Measurements from ENCODE around the gene FAM98A. TPM values are rescaled to one million over a fixed set of nuclear protein-coding genes. Genes with fewer than 3 reads are reported as not detected.

Gene FAM98A
- total RNA-seq, 1 experiment from 2014 or later: 8.9 TPM

- no peak for DNase-seq (ENCODE audit: low spot score)
- in situ Hi-C loops (cut with HindIII; ENCODE audit: low sequenced_read_pairs): no loop called here
Observed at GRCh38 chr2:33599943-33600192, 769 bp upstream of the FAM98A start.

GRCh38 chr2:33598561-33599174 lies 431 bp downstream of the FAM98A start:
- in situ Hi-C loops (cut with HindIII; ENCODE audit: low sequenced_read_pairs): no loop called here
- DNase-seq (ENCODE audit: low spot score): peak; percentile 44

DNA sequence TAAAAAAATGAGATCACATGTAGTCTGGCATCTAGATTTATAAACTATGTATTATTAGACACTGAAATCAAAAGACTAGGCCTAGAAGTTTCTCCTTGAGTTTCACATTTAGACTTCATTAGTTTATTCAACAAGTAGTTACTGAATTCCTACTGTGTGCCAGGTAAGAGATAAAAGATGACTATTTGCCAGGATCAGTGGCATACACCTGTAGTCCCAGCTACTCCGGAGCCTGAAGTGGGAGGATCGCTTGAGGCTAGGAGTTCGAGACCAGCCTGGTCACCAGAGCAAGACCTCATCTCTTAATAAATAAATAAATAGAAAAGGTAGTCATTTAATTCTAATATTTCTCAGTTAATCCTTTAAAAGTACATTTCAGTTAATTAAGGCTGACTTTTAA lies 2.1 kb downstream of the FAM98A start:
- no peak for DNase-seq (ENCODE audit: low spot score)
- in situ Hi-C loops (cut with HindIII; ENCODE audit: low sequenced_read_pairs): no loop called here

DNA sequence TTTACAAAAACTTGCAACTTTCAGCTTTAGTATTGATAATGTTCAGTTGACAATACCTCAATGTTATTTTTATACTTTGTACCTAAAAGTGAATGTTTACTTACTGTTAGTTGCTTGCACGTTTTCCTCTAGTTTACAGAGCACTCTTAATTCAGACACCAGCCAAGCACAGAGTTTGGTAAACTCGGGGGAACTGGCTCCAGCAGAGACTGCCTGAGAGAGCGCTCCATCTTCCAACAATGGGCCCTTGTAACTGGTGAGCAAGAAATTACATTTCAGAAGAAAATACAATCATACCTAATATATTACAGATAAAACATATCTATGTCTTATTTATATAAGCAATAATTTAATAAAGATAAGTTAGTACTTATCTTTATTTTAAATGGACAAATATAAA lies 3.7 kb downstream of the FAM98A start:
- no peak for DNase-seq (ENCODE audit: low spot score)
- in situ Hi-C loops (cut with HindIII; ENCODE audit: low sequenced_read_pairs): no loop called here

- in situ Hi-C loops (cut with HindIII; ENCODE audit: low sequenced_read_pairs): no loop called here
- no peak for DNase-seq (ENCODE audit: low spot score)
Observed at GRCh38 chr2:33589444-33589843, 9.7 kb downstream of the FAM98A start.

- DNase-seq (ENCODE audit: low spot score): no peak
- in situ Hi-C loops (cut with HindIII; ENCODE audit: low sequenced_read_pairs): no loop called here
Observed at GRCh38 chr2:33588232-33588631, 10.9 kb downstream of the FAM98A start.

GRCh38 chr2:33586766-33587165 lies 12.3 kb downstream of the FAM98A start:
- in situ Hi-C loops (cut with HindIII; ENCODE audit: low sequenced_read_pairs): no loop called here
- no peak for DNase-seq (ENCODE audit: low spot score)

DNA sequence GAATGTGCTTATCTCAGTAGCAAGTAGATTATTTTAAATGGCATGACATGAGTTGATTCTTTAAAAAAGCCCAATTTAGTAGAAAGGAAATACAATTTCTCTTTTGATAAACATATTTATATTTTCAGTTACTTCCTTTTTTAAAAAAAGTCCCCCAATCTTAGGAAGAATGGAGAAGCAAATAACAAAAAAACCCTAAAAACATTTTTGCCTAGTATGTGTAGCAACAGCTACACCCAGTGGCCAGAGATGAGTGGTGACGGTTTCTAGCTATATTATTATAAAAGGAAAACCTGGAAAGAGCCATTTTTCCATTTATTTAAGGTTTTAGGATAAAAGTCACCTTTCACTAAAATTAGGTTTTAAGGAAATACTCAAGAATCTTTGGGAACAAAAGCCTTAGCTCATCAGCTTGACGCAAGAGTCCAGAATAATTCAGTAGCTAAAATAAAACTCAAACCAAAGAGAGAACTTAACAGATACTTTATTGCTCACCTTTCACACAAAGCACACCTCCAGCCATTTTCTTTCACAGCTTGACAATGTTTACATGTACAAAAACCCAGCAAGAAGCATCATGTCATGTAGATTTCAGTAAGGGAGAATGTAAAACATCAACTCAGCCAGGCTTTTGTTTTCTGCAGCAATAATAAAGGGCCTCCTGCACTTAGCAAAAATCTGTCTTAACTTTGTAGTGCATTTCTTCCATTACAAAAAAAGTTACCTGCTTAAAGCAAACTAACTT lies 15.7 kb downstream of the FAM98A start:
- in situ Hi-C loops (cut with HindIII; ENCODE audit: low sequenced_read_pairs): no loop called here
- DNase-seq (ENCODE audit: low spot score): peak; percentile 30

DNA sequence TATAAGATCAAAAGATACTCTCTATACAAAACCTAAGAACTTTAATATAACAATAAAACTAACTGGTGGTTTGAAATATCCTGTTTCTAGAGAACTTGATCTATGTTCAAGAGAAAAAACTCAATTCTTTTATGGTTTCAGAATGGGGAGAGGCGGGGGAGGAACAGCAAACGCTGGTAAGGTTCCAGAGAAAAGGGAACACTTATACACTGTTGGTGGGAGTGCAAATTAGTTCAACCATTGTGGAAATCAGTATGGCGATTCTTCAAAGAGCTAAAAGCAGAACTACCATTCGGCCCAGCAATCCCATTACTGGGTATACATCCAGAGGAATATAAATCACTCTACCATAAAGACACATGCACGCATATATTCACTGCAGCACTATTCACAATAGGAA lies 17.2 kb downstream of the FAM98A start:
- in situ Hi-C loops (cut with HindIII; ENCODE audit: low sequenced_read_pairs): no loop called here
- DNase-seq (ENCODE audit: low spot score): no peak

DNA sequence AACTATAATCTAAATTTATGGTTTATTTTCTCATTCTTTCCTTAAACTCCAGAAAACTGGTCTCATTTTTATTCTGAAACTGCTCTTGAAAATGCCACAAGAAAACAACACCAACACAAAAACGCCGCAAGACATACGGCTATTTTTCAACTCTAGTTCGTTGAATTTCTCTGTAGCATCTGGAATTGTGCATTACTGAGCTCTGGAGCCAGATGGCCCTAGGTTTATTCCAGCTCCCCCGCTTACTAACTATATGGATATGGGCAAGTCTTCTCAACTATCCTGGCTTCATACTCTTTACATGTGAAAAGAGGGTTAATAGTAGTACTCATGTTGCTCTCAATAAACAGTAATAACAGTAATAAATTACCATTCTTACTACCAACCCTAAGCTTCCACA lies 19.9 kb downstream of the FAM98A start:
- in situ Hi-C loops (cut with HindIII; ENCODE audit: low sequenced_read_pairs): no loop called here
- no peak for DNase-seq (ENCODE audit: low spot score)

GRCh38 chr2:33577668-33578067 lies 21.4 kb downstream of the FAM98A start:
- DNase-seq (ENCODE audit: low spot score): no peak
- in situ Hi-C loops (cut with HindIII; ENCODE audit: low sequenced_read_pairs): no loop called here

DNA sequence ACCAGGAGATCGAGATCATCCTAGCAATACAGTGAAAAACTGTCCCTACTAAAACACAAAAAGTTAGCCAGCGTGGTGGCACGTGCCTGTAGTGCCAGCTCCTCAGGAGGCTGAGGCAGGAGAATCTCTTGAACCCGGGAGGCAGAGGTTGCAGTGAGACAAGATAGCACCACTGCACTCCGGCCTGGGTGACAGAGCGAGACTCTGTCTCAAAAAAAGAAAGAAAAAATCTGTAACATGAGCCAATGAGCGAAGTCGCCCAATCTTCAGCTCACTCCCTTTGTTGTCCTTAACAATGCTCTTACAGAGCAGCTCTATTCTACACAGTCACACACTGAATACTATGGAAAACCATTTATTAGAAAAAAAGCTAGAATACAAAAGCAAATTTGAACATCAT lies 22.0 kb downstream of the FAM98A start:
- no peak for DNase-seq (ENCODE audit: low spot score)
- in situ Hi-C loops (cut with HindIII; ENCODE audit: low sequenced_read_pairs): no loop called here

- in situ Hi-C loops (cut with HindIII; ENCODE audit: low sequenced_read_pairs): no loop called here
- DNase-seq (ENCODE audit: low spot score): no peak
Observed at GRCh38 chr2:33573657-33574056, 25.4 kb downstream of the FAM98A start.

DNA sequence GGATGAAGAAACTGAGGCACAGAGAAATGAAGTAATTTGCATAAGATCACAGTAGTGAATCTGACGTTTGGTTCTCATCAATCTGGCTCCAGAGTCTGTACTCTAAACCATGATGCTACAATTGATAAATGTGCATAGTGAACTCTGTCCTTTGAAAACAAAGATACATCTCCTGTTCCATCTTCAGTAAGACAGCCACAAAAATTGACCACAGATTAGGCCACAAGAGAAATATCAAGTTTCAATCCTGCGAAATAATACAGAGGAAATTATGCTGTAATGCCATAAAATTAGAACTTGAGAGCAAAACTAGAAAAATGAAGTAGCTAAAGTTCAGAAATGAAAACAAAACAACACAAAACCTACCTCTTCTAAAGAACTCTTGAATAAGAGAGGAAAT lies 28.4 kb downstream of the FAM98A start:
- in situ Hi-C loops (cut with HindIII; ENCODE audit: low sequenced_read_pairs): no loop called here
- DNase-seq (ENCODE audit: low spot score): no peak

DNA sequence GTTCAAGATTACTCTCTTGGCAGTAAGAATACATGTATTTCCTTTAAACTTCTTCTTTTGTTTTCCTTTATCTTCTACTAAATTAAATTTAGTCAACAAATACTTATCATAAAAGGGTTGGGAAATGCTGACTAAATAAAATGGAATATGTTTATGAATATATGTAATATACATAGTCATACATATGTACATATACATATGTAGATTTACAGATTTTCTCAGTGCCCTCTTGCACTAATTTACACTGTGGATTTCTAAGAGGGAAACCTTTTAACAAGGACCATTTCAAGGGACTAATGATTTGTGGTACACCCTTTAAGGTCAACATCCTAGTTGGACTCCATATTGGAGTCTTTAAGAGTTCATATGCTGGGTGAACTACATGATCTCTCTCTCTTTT lies 37.2 kb downstream of the FAM98A start:
- in situ Hi-C loops (cut with HindIII; ENCODE audit: low sequenced_read_pairs): no loop called here
- DNase-seq (ENCODE audit: low spot score): no peak

DNA sequence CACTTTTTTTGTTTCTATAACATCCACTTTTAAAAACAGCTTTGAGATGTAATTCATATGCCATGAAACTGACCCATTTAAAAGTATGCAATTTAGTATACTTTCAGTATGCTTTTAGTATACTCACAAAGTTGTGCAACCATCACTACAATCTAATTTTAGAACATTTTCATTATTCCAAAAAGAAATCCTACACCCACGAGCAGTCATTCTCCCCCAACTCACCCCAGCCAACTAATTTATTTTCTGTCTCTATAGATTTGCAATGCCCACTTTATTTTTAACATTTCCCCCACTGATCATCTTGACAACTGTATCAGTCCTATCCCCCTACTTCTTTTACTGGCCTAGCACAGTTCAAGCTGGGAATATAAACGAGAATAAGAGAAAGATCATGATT lies 39.1 kb downstream of the FAM98A start:
- in situ Hi-C loops (cut with HindIII; ENCODE audit: low sequenced_read_pairs): no loop called here
- no peak for DNase-seq (ENCODE audit: low spot score)

DNA sequence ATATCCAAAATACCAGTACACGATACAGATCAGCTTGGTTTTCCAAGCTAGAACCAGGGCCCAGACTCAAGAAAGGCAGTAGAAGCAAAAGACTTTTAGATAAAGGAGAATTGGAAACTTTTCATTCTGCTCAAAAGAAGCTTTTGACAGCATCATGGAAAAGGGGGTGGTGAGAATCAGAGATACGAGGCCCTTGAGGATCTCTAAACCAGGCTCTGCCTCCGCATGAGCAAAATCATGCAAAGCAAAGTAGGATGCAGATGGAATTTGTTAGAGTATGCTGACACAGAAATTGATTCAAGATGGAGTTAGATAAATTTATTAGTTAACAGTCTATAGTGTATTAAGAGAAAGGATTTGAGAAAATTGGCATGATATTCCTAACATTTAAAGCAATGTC lies 39.8 kb downstream of the FAM98A start:
- in situ Hi-C loops (cut with HindIII; ENCODE audit: low sequenced_read_pairs): no loop called here
- DNase-seq (ENCODE audit: low spot score): no peak

GRCh38 chr2:33555681-33556080 lies 43.4 kb downstream of the FAM98A start:
- in situ Hi-C loops (cut with HindIII; ENCODE audit: low sequenced_read_pairs): no loop called here
- DNase-seq (ENCODE audit: low spot score): no peak

- in situ Hi-C loops (cut with HindIII; ENCODE audit: low sequenced_read_pairs): no loop called here
Observed at GRCh38 chr2:33552758-33553461, 46.2 kb downstream of the FAM98A start.

DNA sequence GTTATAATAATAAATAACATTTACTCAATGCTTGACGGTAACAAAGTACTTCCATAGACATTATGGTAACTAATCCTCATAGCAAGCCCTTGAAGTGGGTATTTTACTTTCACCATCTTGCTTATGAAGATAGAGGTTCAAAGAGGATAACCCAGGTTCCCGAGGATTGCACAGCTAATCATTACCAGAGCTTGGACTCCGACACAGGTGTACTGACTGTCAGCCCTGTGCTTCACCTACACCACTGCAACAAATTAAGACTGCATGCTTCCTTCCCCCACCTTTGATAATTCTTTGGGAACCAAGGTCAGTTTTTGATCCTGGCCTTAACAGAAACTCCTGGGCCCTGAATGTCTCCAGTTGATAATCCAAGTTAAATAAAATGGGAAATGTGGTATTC lies 48.9 kb downstream of the FAM98A start:
- in situ Hi-C loops (cut with HindIII; ENCODE audit: low sequenced_read_pairs): no loop called here

More at GRCh38 chr2:33552758-33553461, 46.2 kb downstream of the FAM98A start:
- no peak for DNase-seq (ENCODE audit: low spot score)

GRCh38 chr2:33541243-33541642 lies 57.9 kb downstream of the FAM98A start:
- no peak for DNase-seq (ENCODE audit: low spot score)
- in situ Hi-C loops (cut with HindIII; ENCODE audit: low sequenced_read_pairs): no loop called here

More for the DNA sequence above, 48.9 kb downstream of the FAM98A start:
- no peak for DNase-seq (ENCODE audit: low spot score)

Measured in G401 (cell line).